GM13977 (cell line): ENCODE measurements around the gene TFAP2A.

Experiments used
- DNase-seq: peaks from one replicate; pipeline ENCODE4 v3.0.0; 2012; ENCODE audit warnings: low spot score
- CTCF ChIP-seq: IDR thresholded peaks from 2 replicates; pipeline ENCODE4 v1.5.1; 2012; ENCODE audit warnings: mild to moderate bottlenecking, control low read depth; ENCODE audit not compliant: insufficient read depth; ENCODE audit errors: extremely low read depth, missing control alignments
- in situ Hi-C: fragments of 300-500 bp; cut with MboI; formaldehyde crosslinking; loops from one replicate; pipeline ENCODE4 v1.12.0; 2022; ENCODE audit warnings: low sequenced_read_pairs, low pct_unique_long_range_greater_than_20kb, mixed read lengths, inconsistent platforms; ENCODE audit not compliant: unreplicated experiment

The TFAP2A gene

GRCh38 chr6:10385524-10386132 is 29.2 kb downstream of the TFAP2A start:
- in situ Hi-C loops, result no loop called here
- no peak for TF ChIP-seq CTCF
- no peak for DNase-seq

- in situ Hi-C loops, result no loop called here
- no peak for DNase-seq
- TF ChIP-seq CTCF, result no peak
These were observed 30.0 kb downstream of the TFAP2A start for GRCh38 chr6:10384610-10385523.

GRCh38 chr6:10384091-10384609 is 30.7 kb downstream of the TFAP2A start:
- DNase-seq, result no peak
- TF ChIP-seq CTCF, result no peak
- in situ Hi-C loops, result no loop called here

- TF ChIP-seq CTCF, result no peak
- in situ Hi-C loops, result no loop called here
- no peak for DNase-seq
These were observed 31.4 kb downstream of the TFAP2A start for GRCh38 chr6:10383331-10384090.

- no peak for DNase-seq
- in situ Hi-C loops, result no loop called here
- no peak for TF ChIP-seq CTCF
These were observed 32.0 kb downstream of the TFAP2A start for GRCh38 chr6:10382728-10383330.

GRCh38 chr6:10382322-10382721 is 32.6 kb downstream of the TFAP2A start:
- in situ Hi-C loops, result no loop called here
- no peak for TF ChIP-seq CTCF
- DNase-seq, result no peak
